Transverse colon (tissue), 4 donors: ENCODE measurements around the gene ATG7.

Experiments used
- EP300 ChIP-seq: sonication (generic); formaldehyde crosslinking; IDR thresholded peaks from one replicate; pipeline ENCODE4 v1.6.1; 2017; ENCODE audit warnings: antibody characterized with exemption, low read depth
- POLR2A ChIP-seq: fragments of 450-650 bp; IDR thresholded peaks from one replicate; pipeline ENCODE4 v1.6.1; 2016; ENCODE audit warnings: antibody characterized with exemption, mild to moderate bottlenecking, moderate library complexity
- POLR2AphosphoS5 ChIP-seq, 3 donors: sonication (generic); formaldehyde crosslinking; IDR thresholded peaks; one replicate each; pipeline ENCODE4 v1.6.1; 2016; ENCODE audit warnings: antibody characterized with exemption in 3 of 3
- TF ChIP-seq, protein P1 (sequence below), 5 experiments: fragments of 200-600 bp in 3 of 5; fragments of 450-650 bp in 2 of 5; sonication (generic) in 3 of 5; IDR thresholded peaks; 1 replicate in 2 of 5; 2 replicates in 3 of 5; pipeline ENCODE4 v1.5.1; 2016 to 2017; ENCODE audit warnings: antibody characterized with exemption in 5 of 5, inconsistent platforms in 3 of 5, mild to moderate bottlenecking in 2 of 5, moderate library complexity in 1 of 5

- TF ChIP-seq, protein P1, sequence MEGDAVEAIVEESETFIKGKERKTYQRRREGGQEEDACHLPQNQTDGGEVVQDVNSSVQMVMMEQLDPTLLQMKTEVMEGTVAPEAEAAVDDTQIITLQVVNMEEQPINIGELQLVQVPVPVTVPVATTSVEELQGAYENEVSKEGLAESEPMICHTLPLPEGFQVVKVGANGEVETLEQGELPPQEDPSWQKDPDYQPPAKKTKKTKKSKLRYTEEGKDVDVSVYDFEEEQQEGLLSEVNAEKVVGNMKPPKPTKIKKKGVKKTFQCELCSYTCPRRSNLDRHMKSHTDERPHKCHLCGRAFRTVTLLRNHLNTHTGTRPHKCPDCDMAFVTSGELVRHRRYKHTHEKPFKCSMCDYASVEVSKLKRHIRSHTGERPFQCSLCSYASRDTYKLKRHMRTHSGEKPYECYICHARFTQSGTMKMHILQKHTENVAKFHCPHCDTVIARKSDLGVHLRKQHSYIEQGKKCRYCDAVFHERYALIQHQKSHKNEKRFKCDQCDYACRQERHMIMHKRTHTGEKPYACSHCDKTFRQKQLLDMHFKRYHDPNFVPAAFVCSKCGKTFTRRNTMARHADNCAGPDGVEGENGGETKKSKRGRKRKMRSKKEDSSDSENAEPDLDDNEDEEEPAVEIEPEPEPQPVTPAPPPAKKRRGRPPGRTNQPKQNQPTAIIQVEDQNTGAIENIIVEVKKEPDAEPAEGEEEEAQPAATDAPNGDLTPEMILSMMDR (IDR thresholded peaks at IDR 0.05), result no peak
- TF ChIP-seq POLR2A (no peak), EP300 (no peak), POLR2AphosphoS5 (IDR thresholded peaks at IDR 0.05) (no peak)
Measured at GRCh38 chr3:11574981-11575669, 302.9 kb downstream of the ATG7 start.
